Stimulated activated naive CD8-positive, alpha-beta T cell treated with anti-CD3 and anti-CD28 coated beads, Interleukin-15, amount 100 ng/mL, for 72 hours (primary cell): Measurements from ENCODE around the gene SLC26A8.

Source experiments
- ATAC-seq: fragments of 150-1000 bp; cut with Tn5 transposase; 2 replicates; pipeline ENCODE4 v1.10.0; 2021; ENCODE audit warnings: mild to moderate bottlenecking, moderate library complexity
- DNase-seq, 2 donors: peaks; one replicate each; pipeline ENCODE4 v3.0.0; 2021 to 2022
- H3K27ac Mint-ChIP-seq, 2 donors: one replicate each; pipeline ENCODE4 v1.8.0; 2022; ENCODE audit warnings: mild to moderate bottlenecking in 2 of 2, mixed read lengths in 2 of 2, moderate library complexity in 2 of 2
- H3K27me3 Mint-ChIP-seq: one replicate; pipeline ENCODE4 v1.8.0; 2022; ENCODE audit warnings: mixed read lengths
- H3K4me1 Mint-ChIP-seq: one replicate; pipeline ENCODE4 v1.8.0; 2022; ENCODE audit warnings: mild to moderate bottlenecking, mixed read lengths
- H3K4me3 Mint-ChIP-seq, 2 donors: one replicate each; pipeline ENCODE4 v1.8.0; 2022; ENCODE audit warnings: mild to moderate bottlenecking in 2 of 2, mixed read lengths in 2 of 2, moderate library complexity in 1 of 2
- H3K9me3 Mint-ChIP-seq, 2 donors: one replicate each; pipeline ENCODE4 v1.8.0; 2022; ENCODE audit warnings: mixed read lengths in 2 of 2

The SLC26A8 gene

DNA sequence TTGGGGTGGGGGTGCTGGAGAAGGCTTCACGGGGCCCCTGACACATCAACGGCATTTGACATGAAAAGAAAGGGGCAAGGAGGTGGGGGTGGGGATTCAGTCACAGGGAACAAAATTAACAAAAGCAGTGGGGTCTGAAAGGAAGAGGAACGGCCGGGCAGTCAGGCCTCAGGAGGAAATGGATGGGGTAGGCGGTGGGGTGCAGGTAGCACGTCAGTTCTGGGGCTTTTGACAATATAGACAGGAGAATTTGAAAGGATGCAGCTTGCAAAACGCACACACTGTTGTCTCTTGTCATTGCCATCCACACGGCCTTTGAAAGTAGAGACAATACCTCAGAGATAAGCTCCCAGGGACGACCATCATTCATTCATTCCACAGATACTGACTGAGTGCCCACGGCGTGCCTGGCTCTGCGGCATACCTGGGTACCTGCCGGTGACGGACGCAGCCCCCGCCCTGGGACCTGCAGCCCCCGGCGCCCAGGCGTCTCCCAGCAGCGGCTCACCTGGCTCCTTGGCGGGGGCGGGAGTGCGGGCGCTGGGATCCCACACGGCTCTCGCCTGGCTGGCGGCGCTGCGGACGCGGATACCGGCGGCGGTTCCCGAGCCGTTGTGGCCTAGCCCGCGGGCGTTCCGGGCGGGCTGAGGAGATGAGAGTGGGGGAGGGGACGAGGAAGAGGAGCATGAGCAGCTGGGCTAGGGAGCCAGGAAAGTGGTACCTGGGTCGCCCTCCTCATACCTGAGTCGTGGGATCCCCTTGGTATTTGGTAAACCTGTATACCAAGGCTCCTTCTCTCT is at the start of gene SLC26A8:
Gene SLC26A8 (minus strand): TSS at position 646 of the 800 bp plus-strand sequence. CDS start 4,934 bp downstream, outside the sequence.
- Mint-ChIP-seq H3K27ac (no peak within 1 kb of the TSS), H3K9me3 (no peaks in the 10 kb centered on the region), H3K27me3 (peaks cover 28% of the 10 kb centered on the region), H3K4me1 (peaks cover 15% of the 10 kb centered on the region), H3K4me3 (peak within 1 kb of the TSS; percentile 44 to 64)
- peak in 1 of 2 donors; percentile 8 for DNase-seq
- no peak for ATAC-seq

DNA sequence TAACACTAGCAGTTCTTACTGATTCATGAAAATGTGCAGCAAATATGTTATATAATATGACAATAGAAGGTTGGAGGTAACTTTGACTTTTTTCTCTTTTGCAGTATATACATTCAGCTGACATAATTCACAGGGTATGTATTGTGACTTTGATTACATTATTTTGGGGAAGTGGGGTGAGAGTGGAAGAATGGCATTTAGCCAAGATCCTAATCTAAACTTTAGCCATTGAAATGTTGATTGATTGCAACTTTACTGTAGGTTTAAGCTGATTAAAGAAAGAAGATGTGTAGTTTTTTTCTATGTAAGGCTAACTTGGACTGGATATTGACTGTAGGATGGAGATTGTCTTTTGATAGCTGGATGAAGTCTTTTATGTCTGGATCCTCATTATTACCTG is 49.1 kb upstream of the SLC26A8 start:
- H3K27ac Mint-ChIP-seq: no peak overlapping the region
- no peak overlapping the region for H3K4me3 Mint-ChIP-seq
- no peak for ATAC-seq
- H3K9me3 Mint-ChIP-seq: no peaks in the 10 kb centered on the region
- H3K27me3 Mint-ChIP-seq: no peaks in the 10 kb centered on the region
- H3K4me1 Mint-ChIP-seq: peaks cover 2% of the 10 kb centered on the region
- DNase-seq: no peak

GRCh38 chr6:36072681-36073080 is 48.2 kb upstream of the SLC26A8 start:
- no peak overlapping the region for H3K4me3 Mint-ChIP-seq
- DNase-seq: no peak
- H3K9me3 Mint-ChIP-seq: no peaks in the 10 kb centered on the region
- H3K27me3 Mint-ChIP-seq: no peaks in the 10 kb centered on the region
- H3K4me1 Mint-ChIP-seq: peaks cover 11% of the 10 kb centered on the region
- no peak overlapping the region for H3K27ac Mint-ChIP-seq
- no peak for ATAC-seq

DNA sequence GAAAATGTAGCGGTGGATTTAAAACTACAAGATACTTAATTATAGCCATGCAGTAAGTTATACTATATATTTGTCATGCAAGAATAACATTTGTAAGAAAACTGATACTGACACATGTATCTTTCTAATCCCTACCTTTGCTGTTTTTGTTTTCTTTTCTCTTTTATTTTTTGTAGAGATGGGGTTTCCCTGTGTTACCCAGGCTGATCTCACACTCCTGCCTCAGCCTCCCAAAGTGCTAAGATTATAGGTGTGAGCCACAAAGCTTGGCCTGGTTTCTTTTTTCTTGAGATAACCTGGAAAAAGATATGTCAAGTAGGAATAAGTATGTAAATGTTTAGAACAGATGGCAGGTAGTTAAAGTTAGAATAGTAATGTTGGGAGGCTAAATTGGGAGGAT is 47.3 kb upstream of the SLC26A8 start:
- ATAC-seq: no peak
- peaks cover 17% of the 10 kb centered on the region for H3K4me1 Mint-ChIP-seq
- no peak overlapping the region for H3K27ac Mint-ChIP-seq
- H3K27me3 Mint-ChIP-seq: no peaks in the 10 kb centered on the region
- H3K4me3 Mint-ChIP-seq: no peak overlapping the region
- H3K9me3 Mint-ChIP-seq: no peaks in the 10 kb centered on the region
- no peak for DNase-seq

- Mint-ChIP-seq H3K4me3 (no peak overlapping the region), H3K27me3 (no peaks in the 10 kb centered on the region), H3K4me1 (peaks cover 22% of the 10 kb centered on the region), H3K9me3 (no peaks in the 10 kb centered on the region), H3K27ac (no peak overlapping the region)
- ATAC-seq: no peak
- DNase-seq: no peak
Observed at GRCh38 chr6:36071281-36071680, 46.8 kb upstream of the SLC26A8 start.

DNA sequence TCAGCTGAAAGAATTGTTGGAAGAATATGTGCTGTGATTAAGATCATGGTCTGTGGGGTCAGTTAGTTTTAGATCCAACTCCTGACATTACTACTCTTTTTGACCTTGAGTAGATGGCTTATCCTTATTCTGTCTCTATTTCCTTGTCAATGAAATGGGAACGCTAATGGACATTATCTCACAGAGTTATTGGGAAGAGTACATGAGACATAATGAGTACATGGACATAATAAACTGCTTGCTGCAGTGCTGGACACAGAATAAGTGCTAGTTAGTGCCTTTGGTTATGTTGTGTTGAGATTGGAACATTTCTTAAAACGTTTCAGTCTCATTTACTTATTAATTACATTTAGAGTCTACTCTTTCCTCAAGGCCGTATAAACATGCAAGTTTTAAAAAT is 45.8 kb upstream of the SLC26A8 start:
- Mint-ChIP-seq H3K4me3 (no peak overlapping the region), H3K27me3 (no peaks in the 10 kb centered on the region), H3K27ac (no peak overlapping the region), H3K4me1 (peaks cover 32% of the 10 kb centered on the region), H3K9me3 (no peaks in the 10 kb centered on the region)
- ATAC-seq (no peak), DNase-seq (no peak)

GRCh38 chr6:36069573-36069972 is 45.1 kb upstream of the SLC26A8 start:
- Mint-ChIP-seq H3K4me1 (peaks cover 39% of the 10 kb centered on the region), H3K27ac (no peak overlapping the region), H3K27me3 (no peaks in the 10 kb centered on the region), H3K9me3 (no peaks in the 10 kb centered on the region), H3K4me3 (no peak overlapping the region)
- DNase-seq (no peak), ATAC-seq (no peak)

- DNase-seq (no peak), ATAC-seq (no peak)
- H3K27ac Mint-ChIP-seq: no peak overlapping the region
- H3K4me1 Mint-ChIP-seq: peaks cover 45% of the 10 kb centered on the region
- no peaks in the 10 kb centered on the region for H3K27me3 Mint-ChIP-seq
- no peak overlapping the region for H3K4me3 Mint-ChIP-seq
- H3K9me3 Mint-ChIP-seq: no peaks in the 10 kb centered on the region
Observed at GRCh38 chr6:36068586-36068985, 44.1 kb upstream of the SLC26A8 start.

DNA sequence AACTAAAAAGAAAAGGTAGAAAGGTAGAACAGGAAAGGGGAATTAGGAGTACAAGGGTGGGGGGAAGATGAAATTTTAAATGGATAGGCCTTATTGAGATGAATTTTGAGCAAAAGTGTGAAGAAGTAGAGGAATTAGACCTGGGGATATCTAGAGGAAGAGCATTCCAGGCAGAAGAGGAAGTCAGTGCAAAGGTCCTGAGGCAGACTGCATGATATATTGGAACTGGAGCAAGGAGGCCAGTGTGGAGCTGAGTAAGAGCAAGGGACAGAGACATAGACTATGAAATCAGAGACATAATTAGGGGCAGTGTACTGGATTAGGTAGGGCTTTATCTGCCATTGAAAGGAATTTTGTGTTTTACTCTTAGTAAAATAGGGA is 43.6 kb upstream of the SLC26A8 start:
- no peak overlapping the region for H3K4me3 Mint-ChIP-seq
- no peak for ATAC-seq
- peaks cover 45% of the 10 kb centered on the region for H3K4me1 Mint-ChIP-seq
- H3K9me3 Mint-ChIP-seq: no peaks in the 10 kb centered on the region
- no peak for DNase-seq
- peak overlapping the region in 1 of 2 donors; percentile 9 for H3K27ac Mint-ChIP-seq
- H3K27me3 Mint-ChIP-seq: no peaks in the 10 kb centered on the region

DNA sequence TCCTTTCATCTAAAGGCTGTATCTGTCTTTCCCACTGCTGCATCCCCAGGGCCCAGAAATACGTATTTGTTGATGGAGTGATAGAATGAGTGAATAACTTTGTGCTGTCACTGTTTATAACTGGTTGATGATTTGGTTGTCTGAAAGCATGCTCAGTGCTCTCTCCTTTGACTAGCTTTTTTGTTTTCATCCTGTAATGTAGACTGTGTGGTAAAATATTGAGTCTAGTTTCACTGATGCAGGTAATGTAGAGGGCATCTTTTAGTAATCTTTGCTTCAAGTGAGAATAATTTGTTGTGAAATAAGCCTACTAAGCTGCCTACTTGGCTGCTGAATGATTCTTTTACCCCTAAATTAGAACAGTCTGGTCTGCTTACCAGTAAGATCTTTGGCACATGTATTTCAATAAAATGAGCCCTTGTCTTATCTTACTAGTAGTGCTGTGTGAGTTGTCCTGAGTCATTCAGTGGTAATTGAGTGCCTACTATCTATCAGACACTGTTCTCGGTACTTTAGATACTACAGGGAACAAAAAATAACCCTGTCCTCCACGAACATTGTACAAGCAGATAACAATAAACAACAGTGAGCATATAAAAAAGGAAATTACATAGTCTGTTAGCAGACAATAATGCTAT is 43.1 kb upstream of the SLC26A8 start:
- peaks cover 45% of the 10 kb centered on the region for H3K4me1 Mint-ChIP-seq
- no peaks in the 10 kb centered on the region for H3K9me3 Mint-ChIP-seq
- no peak overlapping the region for H3K4me3 Mint-ChIP-seq
- no peaks in the 10 kb centered on the region for H3K27me3 Mint-ChIP-seq
- ATAC-seq (no peak), DNase-seq (no peak)
- H3K27ac Mint-ChIP-seq: peak overlapping the region in 1 of 2 donors; percentile 9

DNA sequence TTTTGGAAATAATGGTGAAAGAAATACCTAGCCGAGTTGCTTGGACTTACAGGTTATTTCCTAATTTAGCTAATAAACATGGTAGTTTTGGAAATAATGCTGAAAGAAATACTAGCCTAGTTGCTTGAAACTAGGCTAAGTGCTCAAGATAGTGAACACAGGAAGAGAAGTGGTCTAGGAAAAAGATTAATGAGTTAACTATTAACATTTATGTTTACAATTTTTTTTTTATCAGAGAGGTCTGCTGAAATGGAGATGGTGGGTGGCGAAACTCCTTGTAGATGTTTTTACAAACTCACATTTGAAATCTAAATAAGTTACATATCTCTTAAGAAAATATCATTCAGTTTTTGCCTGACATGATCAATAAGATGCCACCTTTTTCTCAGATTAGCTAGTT is 42.4 kb upstream of the SLC26A8 start:
- ATAC-seq (no peak), DNase-seq (no peak)
- Mint-ChIP-seq H3K9me3 (no peaks in the 10 kb centered on the region), H3K27ac (no peak overlapping the region), H3K27me3 (no peaks in the 10 kb centered on the region), H3K4me1 (peaks cover 45% of the 10 kb centered on the region), H3K4me3 (no peak overlapping the region)

DNA sequence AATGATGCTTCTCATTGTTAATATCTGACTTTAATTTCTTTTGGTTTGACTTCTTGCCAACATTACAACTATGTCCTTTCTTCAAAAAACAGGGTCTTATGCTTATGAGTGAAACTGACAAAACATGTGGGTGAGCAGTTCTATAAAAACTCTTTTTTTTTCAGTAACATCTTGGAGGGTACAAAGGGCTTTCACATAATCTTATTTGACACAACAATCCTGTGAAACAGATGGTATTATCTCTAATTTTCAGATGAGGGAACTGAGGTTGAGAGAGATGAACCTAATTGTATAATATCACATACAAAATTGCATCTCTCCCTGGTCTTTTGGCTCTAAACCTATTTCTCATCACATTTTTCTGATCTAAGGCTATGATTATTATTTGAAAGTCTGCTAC is 41.5 kb upstream of the SLC26A8 start:
- H3K27ac Mint-ChIP-seq: no peak overlapping the region
- no peak overlapping the region for H3K4me3 Mint-ChIP-seq
- DNase-seq: no peak
- H3K27me3 Mint-ChIP-seq: no peaks in the 10 kb centered on the region
- H3K9me3 Mint-ChIP-seq: no peaks in the 10 kb centered on the region
- H3K4me1 Mint-ChIP-seq: peaks cover 45% of the 10 kb centered on the region
- no peak for ATAC-seq

DNA sequence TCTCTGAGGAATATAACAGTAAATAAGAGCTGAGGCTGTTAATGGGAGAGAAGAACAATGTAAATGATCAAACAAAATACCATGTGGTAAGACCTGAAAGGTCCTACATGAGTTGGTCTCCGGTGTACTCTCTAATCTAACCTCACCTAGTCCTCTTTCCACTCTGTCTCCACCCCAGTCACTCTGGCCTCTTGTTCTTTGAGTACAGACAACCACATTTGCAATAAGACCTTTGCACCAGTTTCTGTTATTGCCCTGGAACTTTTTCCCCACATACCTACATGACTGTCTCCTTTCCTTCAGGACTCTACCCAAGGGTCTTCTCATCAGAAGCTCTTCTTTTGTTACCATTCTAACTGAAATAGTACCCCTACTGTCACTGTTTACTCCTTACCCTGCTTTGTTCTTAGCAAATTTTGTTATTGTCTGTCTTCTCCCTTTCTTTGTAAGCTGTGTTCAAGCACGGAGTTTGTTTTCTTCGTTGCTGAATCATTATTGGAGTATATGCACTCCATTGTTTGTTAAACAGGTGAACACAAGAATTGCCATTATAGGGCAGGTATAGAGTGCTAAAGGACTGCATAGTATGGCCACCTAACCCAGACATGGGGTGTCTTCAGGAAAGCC is 40.4 kb upstream of the SLC26A8 start:
- peak overlapping the region in 1 of 2 donors; percentile 42 for H3K27ac Mint-ChIP-seq
- H3K4me1 Mint-ChIP-seq: peaks cover 51% of the 10 kb centered on the region
- no peak for DNase-seq

DNA sequence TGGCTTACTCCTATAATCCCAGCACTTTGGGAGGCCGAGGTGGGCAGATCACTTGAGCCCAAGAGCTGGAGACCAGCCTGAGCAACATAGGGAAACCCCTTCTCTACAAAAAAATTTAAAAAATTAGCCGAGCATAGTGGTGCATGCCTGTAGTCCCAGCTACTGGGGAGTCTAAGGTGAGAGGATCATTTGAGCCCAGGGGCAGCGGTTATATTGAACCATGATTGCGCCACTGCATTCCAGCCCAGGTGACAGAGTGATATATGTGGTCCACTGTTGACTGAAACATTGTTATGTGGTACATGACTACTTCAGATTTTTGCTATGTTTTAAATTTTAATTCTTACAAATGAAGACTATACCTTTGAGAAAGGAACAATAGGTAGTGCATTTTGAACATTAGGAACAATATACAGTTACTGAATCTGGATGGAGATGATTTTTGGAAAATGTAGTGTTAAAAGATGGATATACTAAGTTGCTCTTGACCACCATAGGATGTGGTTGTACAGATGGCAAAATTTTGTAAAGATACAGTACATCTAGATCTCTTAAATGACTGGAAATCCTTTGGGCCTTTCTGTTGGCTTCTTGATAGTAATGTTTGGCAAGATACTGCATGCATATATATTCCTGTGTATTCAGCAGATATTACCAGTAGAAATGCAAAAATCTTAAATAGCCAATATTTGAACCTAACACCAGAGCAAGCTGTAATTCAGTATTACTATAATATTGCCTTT is 39.0 kb upstream of the SLC26A8 start:
- H3K9me3 Mint-ChIP-seq: no peaks in the 10 kb centered on the region
- H3K4me3 Mint-ChIP-seq: no peak overlapping the region
- no peak overlapping the region for H3K27ac Mint-ChIP-seq
- DNase-seq (no peak), ATAC-seq (no peak)
- no peaks in the 10 kb centered on the region for H3K27me3 Mint-ChIP-seq
- H3K4me1 Mint-ChIP-seq: peaks cover 48% of the 10 kb centered on the region

More for the DNA sequence above, 40.4 kb upstream of the SLC26A8 start:
- no peak overlapping the region for H3K4me3 Mint-ChIP-seq
- ATAC-seq: peak; percentile 67
- no peaks in the 10 kb centered on the region for H3K27me3 Mint-ChIP-seq
- H3K9me3 Mint-ChIP-seq: no peaks in the 10 kb centered on the region

DNA sequence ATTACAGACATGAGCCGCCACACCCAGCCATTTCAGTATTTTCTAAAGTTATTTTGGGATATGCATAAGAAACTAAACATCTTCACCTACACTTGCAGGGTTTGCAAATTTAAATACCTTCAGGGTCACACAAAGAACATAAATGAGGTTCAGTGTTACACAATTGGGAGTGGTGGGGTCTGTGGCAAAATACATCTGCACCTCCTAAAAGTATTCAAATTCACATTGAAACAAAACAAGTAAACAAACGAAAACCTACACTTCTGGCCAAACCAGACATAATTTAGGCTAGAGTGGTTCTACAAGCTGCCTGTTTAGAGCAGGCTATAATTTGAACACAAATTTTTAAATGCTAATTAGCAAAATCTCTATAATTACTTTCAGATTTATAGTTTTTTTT is 37.8 kb upstream of the SLC26A8 start:
- Mint-ChIP-seq H3K27me3 (no peaks in the 10 kb centered on the region), H3K27ac (no peak overlapping the region), H3K4me3 (no peak overlapping the region), H3K4me1 (peaks cover 36% of the 10 kb centered on the region), H3K9me3 (no peaks in the 10 kb centered on the region)
- DNase-seq (no peak), ATAC-seq (no peak)

GRCh38 chr6:36061236-36061635 is 36.8 kb upstream of the SLC26A8 start:
- Mint-ChIP-seq H3K27ac (no peak overlapping the region), H3K27me3 (no peaks in the 10 kb centered on the region), H3K9me3 (no peaks in the 10 kb centered on the region), H3K4me3 (no peak overlapping the region), H3K4me1 (peaks cover 35% of the 10 kb centered on the region)
- DNase-seq (no peak), ATAC-seq (no peak)
